Stimulated activated naive CD4-positive, alpha-beta T cell treated with Interleukin-2 at 50 U/mL for 16 hours (primary cell): Measurements from ENCODE around the gene PCNX3.

Experiments used
- DNase-seq: peaks from one replicate; lab custom pipeline; 2025; lab: John Stamatoyannopoulos, UW

Gene PCNX3

DNA sequence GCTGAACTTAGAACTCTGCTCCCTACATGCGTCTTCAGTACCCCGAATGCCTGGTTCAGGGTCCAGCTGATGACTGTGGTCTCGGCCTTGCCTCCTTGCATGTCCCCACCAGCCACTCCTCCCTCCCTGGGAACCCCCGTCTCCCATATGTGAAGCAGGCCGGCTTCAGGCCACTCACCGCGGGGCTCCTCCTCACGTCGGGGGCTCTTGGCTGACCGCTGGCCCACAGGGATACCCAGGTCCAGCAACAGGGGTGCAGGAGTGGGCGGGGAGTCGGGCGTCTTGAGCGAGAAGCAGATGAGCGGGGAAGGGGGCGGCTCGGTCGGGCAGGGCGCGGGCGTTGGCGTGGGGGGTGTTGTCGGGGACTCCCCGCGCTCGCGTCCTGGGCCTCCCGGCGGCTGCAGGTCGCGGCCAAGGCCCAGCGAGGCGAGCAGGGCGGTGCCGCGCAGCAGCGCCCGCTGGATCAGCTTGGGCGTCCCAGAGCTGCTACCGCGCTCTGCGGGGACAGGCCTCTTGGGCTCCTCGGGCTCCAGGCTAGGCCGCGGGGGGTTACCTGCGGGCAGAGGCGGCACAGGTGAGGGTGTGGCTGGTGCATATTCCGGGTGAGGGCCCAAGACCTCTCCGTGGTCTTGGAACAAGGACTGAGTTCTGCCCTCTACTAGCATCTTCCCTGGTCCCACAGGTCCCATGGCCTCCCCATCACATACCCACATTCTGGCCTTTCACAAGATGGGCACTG, 16.2 kb upstream of the PCNX3 start:
- no peak for DNase-seq

DNA sequence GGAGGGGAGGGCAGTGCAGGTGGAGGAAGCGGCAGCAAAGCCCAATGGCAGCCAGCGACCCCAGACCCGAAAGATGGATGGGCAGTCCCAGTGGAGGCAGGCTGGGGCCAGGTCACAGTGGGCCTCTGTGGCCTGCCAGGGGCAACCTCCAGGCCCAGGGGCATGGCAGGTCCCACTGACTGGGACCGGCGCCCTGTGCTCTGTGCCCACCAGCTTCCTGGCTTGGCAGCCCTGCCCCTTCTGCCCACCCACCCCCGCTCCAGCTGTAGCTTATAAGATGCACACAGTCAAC, 15.7 kb upstream of the PCNX3 start:
- no peak for DNase-seq

DNA sequence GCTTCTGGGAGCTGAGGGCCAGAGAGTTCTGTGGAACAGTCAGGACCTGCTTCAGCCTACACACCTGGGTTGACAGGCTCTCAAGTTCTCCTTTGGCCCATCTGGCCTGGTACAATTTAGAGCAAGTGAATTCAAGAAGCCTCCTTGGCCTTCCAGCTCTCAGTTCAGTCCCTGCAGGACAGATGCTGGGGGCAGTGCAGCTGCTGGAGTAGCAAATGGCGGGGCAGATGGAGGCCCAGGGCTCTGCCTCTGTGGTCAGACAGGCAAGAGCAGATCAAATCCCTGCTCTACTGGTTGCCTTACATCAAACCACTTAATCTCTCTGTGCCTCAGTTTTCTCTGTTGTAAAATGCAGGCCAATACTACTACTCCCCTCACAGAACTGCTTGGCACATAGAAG, 11.3 kb upstream of the PCNX3 start:
- DNase-seq: no peak

DNA sequence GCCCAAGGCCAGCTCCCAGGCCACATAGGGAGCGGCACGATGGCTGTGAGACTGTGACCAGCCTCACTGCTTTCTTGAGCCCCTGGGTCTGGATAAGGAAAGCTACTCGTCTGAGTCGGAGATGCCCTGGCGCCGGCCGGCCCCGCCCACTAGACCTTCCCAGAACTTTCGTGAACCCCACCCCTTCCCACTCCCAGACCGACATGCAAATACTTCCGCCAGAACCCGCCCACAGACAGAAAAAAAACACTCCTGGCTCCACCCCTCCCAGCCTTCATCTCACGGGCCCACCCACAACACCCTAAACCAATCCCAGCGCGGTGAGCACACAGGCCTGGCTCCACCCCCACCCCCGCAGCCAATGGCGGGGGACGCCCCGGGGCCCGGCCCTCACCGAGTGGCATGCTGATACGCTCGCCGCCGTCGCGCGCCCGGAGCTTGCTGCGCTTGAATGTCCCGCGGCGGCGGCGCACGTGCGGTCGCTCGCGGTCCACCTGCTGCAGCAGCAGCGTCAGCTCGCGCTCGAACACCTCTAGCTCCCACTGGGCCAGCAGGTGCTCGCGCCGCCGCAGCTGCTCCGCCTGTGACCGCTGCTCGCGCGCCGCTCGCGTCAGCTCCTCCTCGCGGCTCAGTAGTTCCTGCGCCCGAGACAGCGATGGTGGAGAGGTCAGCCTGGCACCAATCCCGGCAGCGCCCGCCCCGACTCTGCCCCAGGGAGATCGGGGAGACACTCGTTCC, 8.5 kb upstream of the PCNX3 start:
- no peak for DNase-seq

DNA sequence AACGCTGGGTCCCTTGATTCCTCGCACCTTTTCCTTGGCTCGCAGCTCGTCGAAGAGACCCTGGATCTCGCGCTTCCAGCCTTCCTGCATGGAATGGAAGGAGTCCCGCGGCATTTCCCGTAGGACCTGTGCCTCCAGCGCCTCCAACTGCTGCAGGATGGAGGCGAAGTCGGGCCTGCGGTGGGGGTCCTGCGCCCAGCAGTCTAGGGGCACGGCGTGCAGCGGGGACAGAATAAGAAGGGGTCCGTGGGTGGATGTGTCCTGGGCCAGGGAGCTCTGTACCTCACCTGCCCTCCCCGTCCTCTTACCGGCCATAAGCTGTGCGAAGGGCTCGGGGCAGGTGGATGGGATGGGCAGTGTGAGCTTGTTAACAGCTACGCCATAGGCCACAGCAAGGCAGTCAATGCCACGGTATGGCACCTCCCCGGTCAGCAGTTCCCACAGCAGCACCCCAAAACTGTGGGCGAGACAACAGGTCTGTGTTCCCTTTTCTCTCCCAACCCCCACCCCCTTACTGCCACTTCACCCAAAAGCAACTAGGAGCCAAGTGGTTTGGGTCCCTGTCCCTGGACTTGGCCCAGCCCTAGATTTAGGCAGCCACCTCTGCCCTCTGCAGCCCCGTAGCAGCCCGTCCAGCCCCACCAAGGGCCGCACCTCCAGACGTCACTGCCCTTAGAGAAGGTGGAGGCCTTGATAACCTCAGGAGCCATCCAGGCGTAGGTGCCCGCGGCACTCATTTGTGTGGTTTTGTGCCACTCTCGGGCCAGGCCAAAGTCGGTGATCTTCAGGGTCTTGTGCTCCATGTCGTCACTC, 7.8 kb upstream of the PCNX3 start:
- DNase-seq: no peak

DNA sequence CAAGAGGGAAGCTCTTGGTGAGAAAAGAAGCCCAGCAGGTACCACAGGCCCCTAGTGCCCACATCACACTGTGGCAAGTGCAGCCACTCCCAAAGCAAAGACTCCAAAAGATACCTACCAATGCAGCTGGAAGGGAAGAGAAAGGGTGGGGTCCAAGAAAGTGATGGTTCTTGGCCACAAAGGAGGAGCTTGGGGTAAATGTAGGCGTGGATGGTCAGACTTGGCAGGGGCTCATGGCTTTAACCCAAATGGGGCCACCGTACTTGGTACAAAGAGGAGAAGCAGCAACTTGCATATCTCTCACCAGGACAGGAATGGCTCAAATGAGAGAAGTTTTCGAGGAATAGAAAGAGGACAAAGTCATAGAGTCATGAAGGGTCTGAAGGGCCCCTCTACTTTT, 6.3 kb upstream of the PCNX3 start:
- DNase-seq: no peak

DNA sequence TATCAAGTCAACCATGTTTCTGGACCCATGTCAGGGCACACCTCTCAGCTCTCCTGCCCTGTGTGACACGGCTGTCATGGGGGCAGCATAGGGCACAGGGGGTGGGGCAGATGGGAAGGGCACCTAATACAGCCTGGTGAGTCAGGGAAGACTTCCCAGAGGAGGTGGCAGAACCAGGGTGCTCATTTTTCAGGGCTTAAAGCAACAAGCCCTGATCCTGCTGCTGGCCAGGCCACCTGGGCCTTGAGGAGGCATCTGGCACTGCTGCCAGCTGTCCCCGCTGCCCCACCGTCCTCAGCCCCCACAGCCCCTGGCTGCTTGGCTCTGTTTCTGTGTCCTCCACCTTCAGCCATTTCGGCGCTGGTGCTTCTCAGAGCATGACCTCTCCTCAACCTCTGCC, 5.9 kb upstream of the PCNX3 start:
- no peak for DNase-seq

DNA sequence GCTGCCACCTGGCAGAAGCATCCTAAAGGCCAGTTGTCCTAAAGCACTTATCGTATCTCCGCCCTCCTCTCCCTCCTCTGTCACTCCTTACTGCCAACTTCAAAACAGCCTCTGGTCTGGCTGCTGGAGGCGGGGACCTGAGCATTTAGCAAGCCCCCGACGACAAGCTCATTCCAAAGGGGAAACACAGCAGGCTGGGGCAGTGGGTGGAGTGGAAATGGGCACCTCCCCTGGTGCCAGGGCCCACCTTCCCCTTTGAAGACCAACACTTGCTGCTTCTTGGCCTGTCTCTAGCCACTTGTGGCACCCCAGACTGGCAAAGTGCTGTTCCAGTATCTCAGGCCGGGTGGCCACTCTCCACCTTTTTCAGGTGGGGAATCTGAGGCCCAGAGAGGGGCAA, 5.2 kb upstream of the PCNX3 start:
- DNase-seq: no peak

DNA sequence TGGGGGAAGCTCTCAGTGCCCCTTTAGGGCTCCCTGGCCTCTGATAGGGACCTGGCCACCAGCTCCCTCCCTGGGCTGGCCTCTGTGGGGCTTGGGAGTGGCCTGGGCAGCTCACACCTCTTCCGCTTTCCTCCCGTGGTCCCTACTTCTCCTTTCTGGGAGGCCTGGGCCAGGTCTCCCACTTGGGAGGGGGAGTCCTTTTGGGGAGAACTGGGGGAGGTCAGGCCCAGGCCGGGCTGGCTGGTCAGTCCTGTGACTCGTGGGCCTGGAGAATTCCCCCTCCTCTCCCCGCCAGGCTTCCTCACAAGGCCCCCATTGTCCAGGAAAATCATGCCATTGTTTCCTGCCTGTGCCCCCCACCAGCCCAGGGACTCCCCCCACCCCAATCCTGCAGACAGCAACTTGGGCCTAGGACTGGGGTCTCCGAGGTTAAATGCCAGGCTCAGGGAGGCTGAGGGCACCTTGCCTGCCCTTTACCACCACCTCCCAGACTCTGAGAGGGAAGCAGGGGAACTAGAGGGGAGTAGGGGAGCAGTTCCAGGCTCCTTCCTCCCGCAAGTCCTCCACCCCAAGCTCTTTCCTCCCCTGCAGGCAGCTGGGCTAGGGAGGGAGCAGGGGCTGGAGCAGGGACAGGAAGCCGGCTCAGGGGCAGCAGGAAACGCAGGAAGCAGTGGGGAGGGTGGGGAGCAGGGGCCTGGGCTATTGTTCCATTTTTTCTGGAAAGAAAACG, 4.4 kb upstream of the PCNX3 start:
- DNase-seq: no peak

DNA sequence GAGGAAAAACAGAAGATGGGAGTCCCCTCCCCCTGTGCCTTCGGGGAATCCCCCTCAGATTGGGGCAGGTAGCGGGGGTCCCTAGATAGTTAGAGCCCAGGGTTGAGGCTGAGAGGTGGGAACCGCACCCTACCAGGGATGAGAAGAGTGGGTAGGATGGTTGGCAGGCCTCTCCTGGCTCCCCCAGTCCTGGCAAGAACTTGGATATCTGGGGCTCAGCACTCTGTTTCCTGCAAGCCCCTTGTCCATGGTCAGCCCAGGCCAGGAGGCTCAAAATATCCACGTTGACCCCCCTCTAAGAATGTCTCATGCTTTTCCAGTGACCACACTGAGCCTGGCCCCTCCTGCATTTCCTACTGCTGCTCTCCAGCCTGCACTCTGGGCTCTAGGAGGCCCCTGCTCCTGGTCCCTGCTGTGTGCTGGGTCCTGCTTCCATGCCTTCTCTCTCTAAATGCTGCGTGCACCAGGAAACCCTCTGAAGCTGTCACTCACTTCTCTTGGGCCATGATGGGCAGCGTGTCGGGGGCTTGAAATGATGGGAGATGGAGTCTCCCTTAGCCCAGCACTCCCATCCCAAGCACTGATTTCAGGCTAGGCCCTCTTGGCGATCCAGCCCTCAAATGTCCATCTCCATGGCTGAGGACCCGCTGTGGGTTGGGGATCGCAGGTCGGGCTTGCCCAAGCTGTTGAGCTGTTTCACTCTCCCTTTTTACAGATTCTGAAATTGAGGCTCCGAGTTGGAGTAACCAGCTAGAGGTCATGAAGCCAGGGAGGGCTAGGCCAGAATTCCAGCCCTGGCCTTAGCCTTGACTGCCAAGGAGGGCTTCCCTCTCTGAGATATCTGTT, 3.6 kb upstream of the PCNX3 start:
- DNase-seq: no peak

DNA sequence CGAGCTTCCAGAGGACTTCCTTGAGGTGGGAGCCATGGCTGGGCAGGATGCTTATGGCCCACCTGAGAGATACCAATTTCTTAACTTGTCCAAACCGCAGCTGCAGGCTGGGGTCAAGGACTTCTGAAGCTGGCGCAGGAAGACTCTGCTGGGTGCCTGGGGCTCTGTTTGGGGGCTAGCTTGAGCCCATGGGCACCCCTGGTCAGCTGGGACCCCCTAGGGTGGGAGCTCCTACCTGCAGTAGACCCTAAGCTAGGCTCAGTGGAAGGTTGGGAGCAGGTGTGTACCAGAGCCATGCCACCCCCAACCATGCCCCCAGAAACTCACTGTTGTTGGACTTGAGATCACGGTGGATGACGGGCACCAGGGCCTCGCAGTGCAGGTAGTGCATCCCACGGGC, 2.9 kb upstream of the PCNX3 start:
- DNase-seq: no peak

DNA sequence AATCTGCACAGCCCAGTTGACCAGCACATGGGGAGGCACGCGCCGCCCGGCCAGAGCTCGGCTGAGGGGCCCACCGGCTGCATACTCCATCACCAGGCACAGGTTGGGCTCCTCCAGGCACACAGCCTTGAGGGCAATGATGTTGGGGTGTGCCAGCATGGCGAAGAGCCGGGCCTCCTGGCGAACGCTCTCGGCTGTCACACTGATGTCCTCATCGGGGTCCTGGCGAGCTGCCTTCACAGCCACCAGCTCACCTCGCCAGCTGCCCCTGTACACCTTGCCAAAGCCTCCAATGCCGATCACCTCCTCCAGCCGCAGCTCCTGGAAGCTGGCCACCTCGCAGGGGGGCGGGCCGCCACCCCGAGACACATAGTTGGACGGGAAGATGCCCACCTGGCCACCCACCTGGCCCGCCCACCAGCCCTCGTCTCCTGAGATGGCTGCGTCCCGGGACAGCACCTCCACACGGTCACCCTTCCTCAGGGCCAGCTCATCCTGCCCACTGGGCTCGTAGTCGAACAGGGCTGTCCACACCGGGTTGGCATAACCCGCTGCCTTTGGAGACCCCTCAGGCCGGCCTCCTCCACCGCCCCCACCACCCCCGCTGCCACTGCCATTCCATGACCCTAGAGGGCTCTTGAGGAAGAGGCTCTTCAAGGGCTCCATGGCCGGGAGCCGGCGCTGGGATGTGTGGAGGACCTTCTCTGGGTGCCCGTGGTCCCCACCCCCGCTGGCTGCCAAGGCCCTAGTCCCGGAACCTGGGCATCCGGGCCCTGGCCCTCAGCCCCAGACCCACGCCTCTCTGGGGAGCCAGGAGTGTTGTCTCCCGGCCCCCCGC, 2.3 kb upstream of the PCNX3 start:
- DNase-seq: no peak

DNA sequence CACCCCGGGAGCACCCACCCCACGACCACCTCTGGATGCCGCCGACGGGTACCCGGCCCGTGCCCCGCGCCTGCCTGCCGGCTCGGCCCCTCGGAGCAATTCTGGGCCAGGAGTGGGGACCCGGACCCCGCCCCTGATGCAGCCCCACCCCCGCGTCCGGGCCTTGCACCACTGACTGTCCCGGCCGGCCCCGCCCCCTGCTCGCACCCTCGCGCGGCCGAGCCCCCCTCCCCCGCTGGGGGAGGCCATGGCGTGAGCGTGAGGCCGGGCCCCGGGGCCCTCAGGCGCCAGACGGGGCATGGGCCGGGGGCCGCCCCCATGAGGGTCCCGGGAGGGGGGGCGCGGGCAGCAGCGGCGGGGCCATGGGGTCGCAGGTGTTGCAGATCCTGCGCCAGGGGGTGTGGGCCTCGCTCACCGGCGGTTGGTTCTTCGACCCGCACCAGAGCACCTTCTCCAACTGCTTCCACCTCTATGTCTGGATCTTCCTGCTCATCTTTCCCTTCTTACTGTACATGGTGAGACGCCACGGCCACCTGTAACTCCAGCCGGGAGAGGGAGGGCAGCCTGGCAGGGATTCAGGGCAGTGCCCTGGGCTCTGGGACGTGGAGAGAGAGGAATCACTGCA, 486 bp downstream of the PCNX3 start:
- peak; percentile 45 for DNase-seq

DNA sequence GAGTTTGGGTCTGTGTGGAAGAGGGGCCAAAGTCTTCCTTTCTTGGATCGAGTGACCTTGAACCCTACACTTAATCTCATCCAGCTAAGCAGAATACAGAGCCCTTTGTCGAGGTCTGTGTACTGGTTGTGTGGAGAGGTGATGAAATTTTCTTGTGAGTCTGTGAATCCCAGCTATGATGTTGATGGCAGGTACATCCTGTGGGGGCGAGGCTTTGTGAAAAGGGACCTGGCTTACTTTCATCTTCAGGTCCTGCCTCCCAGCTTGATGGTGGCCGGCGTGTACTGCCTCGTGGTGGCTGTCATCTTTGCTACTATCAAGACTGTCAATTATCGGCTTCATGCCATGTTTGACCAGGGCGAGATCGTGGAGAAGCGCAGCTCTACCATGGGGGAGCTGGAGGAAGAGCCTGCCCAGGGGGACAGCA, 1.0 kb downstream of the PCNX3 start:
- no peak for DNase-seq

DNA sequence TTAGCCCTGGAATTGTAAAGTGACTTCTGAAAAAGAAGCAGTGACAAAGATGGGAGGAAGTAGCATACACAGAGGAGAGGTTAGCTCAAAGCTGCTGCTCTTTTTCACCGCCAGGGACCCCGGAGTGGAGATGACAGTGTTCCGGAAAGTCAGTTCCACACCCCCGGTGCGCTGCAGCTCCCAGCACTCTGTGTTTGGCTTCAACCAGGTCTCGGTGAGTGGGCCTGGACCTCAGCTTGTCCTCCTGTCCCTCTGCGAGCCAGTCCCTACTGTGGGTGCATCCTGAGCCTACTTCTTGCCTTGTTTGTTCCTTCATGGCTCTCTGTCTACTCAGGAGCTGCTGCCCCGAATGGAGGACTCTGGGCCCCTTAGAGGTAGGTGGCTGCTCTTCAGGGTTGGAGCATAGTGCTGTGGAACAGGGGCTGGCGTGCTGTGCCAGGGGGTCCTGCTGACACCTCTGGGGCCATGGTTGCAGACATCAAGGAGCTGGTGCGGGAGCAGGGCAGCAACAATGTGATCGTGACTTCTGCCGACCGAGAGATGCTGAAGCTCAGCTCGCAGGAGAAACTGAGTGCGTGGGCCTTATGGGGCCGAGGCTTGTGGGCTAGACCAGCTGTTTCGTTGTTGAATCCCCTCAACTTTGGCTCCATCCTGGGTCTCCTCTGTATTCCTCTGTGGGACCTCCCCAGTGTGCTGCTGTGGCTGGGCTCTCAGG, 1.7 kb downstream of the PCNX3 start:
- DNase-seq: no peak

DNA sequence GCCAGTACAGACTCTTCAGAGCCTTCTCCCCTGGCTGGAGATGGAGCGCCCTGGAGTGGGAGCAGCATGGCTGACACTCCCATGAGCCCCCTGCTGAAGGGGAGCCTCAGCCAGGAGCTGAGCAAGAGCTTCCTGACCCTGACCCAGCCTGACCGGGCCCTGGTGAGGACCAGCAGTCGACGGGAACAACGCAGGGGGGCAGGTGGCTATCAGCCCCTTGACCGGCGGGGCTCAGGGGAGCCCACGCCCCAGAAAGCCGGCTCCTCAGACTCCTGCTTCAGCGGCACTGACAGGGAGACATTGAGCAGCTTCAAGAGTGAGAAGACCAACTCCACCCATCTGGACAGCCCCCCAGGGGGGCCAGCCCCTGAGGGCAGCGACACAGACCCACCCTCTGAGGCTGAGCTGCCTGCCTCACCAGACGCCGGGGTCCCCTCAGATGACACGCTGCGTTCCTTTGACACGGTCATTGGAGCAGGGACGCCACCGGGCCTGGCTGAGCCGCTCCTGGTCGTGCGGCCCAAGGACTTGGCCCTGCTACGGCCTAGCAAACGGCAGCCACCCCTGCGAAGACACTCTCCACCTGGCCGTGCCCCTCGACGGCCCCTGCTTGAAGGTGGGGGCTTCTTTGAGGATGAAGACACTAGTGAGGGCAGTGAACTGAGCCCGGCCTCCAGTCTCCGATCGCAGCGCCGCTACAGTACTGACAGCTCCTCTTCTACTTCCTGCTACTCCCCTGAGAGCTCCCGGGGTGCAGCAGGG, 2.6 kb downstream of the PCNX3 start:
- DNase-seq: no peak

DNA sequence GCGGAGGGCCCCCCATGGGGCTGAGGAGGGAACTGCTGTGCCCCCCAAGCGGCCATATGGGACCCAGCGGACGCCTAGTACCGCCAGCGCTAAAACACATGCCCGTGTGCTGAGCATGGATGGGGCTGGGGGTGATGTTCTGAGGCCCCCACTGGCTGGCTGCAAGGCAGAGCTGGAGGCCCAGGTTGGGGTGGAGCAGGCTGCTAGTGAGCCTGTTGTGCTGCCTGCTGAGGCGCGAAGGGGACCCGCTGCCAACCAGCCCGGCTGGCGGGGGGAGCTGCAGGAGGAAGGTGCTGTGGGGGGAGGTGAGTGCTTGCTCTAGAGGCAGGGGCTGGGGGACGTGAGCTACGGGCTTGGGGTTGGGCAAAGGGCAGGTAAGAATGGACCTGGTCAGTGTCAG, 3.2 kb downstream of the PCNX3 start:
- no peak for DNase-seq

DNA sequence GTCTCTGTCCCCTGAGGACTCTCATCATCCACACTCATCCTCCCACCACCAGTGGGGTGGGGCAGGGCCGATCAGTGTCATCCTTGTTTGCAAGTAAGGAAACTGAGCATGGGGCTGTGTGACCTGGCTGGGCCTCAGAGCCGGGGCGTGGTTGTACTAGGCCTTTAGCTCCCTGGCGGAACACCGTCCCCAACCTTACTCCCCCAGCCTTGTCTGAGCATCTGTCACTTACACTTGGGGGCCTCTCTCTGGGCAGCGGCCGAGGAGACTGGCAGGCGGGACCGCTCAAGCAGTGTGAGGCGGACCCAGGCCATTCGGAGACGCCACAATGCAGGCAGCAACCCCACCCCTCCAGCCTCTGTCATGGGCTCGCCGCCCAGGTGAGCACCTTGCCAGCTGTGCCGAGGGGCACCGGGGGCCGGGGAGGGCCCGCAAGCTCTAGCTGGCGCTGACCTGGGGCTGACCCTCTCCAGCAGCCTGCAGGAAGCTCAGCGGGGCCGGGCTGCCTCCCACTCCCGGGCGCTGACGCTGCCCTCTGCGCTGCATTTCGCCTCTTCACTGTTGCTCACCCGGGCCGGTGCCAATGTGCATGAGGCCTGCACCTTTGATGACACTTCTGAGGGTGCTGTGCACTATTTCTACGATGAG, 3.8 kb downstream of the PCNX3 start:
- no peak for DNase-seq
